NCI-H226 (cell line): ENCODE data around the gene TCAIM.
"Not testable (repeated sequence)": the region's sequence is repeated elsewhere in the genome, so short reads cannot be mapped to it uniquely, and the experiment has no call there.

ENCODE experiments used
- DNase-seq: peaks from one replicate; pipeline ENCODE4 v3.0.0-alpha.2; 2015

The TCAIM gene

GRCh38 chr3:44346590-44346989 lies 8.0 kb downstream of the TCAIM start:
- not testable (repeated sequence) for DNase-seq

GRCh38 chr3:44348993-44349392 lies 10.4 kb downstream of the TCAIM start:
- DNase-seq = no peak

- DNase-seq = no peak
Observed at GRCh38 chr3:44353355-44353924, 14.9 kb downstream of the TCAIM start.

GRCh38 chr3:44355362-44356033 lies 16.9 kb downstream of the TCAIM start:
- peak; percentile 78 for DNase-seq

GRCh38 chr3:44359146-44359751 lies 20.7 kb downstream of the TCAIM start:
- DNase-seq = no peak

GRCh38 chr3:44363591-44363990 lies 25.0 kb downstream of the TCAIM start:
- DNase-seq = no peak

- no peak for DNase-seq
Observed at GRCh38 chr3:44365952-44366351, 27.4 kb downstream of the TCAIM start.

- DNase-seq = no peak
Observed at GRCh38 chr3:44375450-44375849, 36.9 kb downstream of the TCAIM start.

- no peak for DNase-seq
Observed at GRCh38 chr3:44387404-44387803, 48.8 kb downstream of the TCAIM start.

GRCh38 chr3:44392489-44392888 lies 53.9 kb downstream of the TCAIM start:
- DNase-seq = no peak

GRCh38 chr3:44395714-44396113 lies 57.1 kb downstream of the TCAIM start:
- DNase-seq = no peak

- no peak for DNase-seq
Observed at GRCh38 chr3:44396200-44397171, 57.9 kb downstream of the TCAIM start.

- not testable (repeated sequence) for DNase-seq
Observed at GRCh38 chr3:44398271-44398670, 59.7 kb downstream of the TCAIM start.

- DNase-seq = no peak
Observed at GRCh38 chr3:44398853-44399252, 60.3 kb downstream of the TCAIM start.

- DNase-seq = no peak
Observed at GRCh38 chr3:44400771-44401170, 62.2 kb downstream of the TCAIM start.

GRCh38 chr3:44402548-44402947 lies 64.0 kb downstream of the TCAIM start:
- no peak for DNase-seq

GRCh38 chr3:44409640-44410410 lies 71.3 kb downstream of the TCAIM start:
- DNase-seq = no peak

GRCh38 chr3:44411031-44411645 lies 72.6 kb downstream of the TCAIM start:
- DNase-seq = no peak

GRCh38 chr3:44412365-44412764 lies 73.8 kb downstream of the TCAIM start:
- DNase-seq = no peak

- DNase-seq = no peak
Observed at GRCh38 chr3:44414517-44415090, 76.0 kb downstream of the TCAIM start.

- no peak for DNase-seq
Observed at GRCh38 chr3:44415421-44415820, 76.9 kb downstream of the TCAIM start.
